ENCODE data around the gene SDR42E2. TPM values are rescaled to one million over a fixed set of nuclear protein-coding genes. Genes with fewer than 3 reads are reported as not detected.
"Not testable (repeated sequence)": the region's sequence is repeated elsewhere in the genome, so short reads cannot be mapped to it uniquely, and the experiment has no call there.

SDR42E2 gene
- total RNA-seq, 2 donors from 2014 or later = not detected

DNA sequence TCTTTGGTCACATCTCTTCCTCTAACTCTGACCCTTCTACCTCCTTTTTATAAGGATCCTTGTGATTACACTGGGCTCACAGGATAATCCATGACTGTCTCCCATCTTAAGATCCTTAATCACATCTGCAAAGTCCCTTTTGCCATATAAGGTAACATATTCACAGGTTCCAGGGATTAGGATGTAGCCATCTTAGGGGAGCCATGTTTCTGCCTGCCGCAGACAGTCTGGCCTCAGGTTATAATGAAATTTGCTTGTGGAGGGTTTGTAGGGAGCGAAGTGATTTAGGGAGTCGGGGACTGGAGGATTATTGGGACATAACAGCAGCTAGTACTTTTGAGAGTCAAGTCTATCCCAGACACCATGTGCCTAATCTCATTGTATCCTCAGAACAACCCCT lies 51.5 kb downstream of the SDR42E2 start:
- Histone ChIP-seq H3K4me1 (peaks cover 4% of the 10 kb centered on the region), H3K27ac (no peak overlapping the region), H3K36me3 (no peaks in the 10 kb centered on the region), H3K27me3 (no peaks in the 10 kb centered on the region), H3K4me3 (no peak overlapping the region), H3K9me3 (no peaks in the 10 kb centered on the region), H3K9ac (ENCODE audit: low read depth in 2 of 2, low read length in 2 of 2) (no peak overlapping the region)
- TF ChIP-seq, protein P1, sequence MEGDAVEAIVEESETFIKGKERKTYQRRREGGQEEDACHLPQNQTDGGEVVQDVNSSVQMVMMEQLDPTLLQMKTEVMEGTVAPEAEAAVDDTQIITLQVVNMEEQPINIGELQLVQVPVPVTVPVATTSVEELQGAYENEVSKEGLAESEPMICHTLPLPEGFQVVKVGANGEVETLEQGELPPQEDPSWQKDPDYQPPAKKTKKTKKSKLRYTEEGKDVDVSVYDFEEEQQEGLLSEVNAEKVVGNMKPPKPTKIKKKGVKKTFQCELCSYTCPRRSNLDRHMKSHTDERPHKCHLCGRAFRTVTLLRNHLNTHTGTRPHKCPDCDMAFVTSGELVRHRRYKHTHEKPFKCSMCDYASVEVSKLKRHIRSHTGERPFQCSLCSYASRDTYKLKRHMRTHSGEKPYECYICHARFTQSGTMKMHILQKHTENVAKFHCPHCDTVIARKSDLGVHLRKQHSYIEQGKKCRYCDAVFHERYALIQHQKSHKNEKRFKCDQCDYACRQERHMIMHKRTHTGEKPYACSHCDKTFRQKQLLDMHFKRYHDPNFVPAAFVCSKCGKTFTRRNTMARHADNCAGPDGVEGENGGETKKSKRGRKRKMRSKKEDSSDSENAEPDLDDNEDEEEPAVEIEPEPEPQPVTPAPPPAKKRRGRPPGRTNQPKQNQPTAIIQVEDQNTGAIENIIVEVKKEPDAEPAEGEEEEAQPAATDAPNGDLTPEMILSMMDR (IDR thresholded peaks at IDR 0.05) = no peak
- DNase-seq = no peak
- intact Hi-C loops (cut with DNase I) = no loop called here

DNA sequence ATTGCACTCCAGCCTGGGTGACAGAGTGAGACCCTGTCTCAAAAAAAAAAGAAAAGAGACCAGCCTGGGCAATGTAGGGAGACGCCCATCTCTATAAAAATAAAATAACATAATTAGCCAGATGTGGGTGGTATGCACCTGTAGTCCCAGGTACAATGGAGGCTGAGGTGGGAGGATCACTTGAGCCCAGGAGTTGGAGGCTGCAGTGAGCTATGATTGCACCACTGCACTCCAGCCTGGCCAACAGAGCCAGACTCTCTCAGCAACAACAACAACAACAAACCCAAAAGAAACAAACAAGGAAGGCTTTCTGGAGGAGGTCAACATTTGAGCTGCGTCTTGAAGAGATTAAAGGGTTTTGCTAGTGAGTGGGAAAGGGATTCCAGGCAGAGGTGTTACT lies 52.1 kb downstream of the SDR42E2 start:
- peaks cover 4% of the 10 kb centered on the region for H3K4me1 ChIP-seq
- no peaks in the 10 kb centered on the region for H3K36me3 ChIP-seq
- DNase-seq = no peak
- intact Hi-C loops (cut with DNase I) = no loop called here
- H3K9ac ChIP-seq (ENCODE audit: low read depth in 2 of 2, low read length in 2 of 2) = no peak overlapping the region
- no peaks in the 10 kb centered on the region for H3K27me3 ChIP-seq
- TF ChIP-seq, protein P1 (IDR thresholded peaks at IDR 0.05) = no peak
- H3K27ac ChIP-seq = no peak overlapping the region
- no peaks in the 10 kb centered on the region for H3K9me3 ChIP-seq
- H3K4me3 ChIP-seq = no peak overlapping the region

GRCh38 chr16:22214889-22215288 lies 52.6 kb downstream of the SDR42E2 start:
- H3K4me1 ChIP-seq = peaks cover 4% of the 10 kb centered on the region
- H3K27me3 ChIP-seq = no peaks in the 10 kb centered on the region
- TF ChIP-seq, protein P1 (IDR thresholded peaks at IDR 0.05) = no peak
- no peaks in the 10 kb centered on the region for H3K9me3 ChIP-seq
- DNase-seq = no peak
- H3K9ac ChIP-seq (ENCODE audit: low read depth in 2 of 2, low read length in 2 of 2) = no peak overlapping the region
- H3K4me3 ChIP-seq = no peak overlapping the region
- intact Hi-C loops (cut with DNase I) = no loop called here
- no peaks in the 10 kb centered on the region for H3K36me3 ChIP-seq
- H3K27ac ChIP-seq = no peak overlapping the region

DNA sequence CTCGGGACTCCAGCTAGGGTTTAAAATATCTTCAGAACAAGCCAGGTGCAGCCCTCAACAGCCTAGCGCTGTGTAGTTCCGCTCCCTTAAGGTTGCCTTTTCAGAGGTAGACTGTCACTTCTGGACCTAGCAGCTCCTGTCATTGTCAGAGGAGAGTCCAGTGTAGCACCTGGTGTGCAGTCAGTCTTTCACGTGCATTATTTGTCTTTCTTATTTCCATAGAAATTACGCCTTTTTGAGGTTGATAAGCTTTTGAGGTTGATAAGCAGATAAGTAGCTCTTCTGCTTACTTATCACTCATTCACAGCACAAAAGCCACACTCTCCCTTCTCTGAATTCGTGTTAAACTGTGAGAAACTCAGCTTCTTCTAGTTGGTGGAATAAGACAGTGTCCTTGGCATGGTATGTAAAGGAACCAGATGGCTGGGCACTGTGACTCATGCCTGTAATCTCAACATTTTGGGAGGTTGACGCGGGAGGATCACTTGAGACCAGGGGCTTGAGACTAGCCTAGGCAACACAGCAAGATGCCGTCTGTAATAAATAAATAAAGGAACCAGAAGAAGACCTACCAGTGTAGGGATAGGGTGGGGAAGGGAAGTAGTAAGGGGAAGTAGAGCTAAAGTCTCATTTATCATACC lies 54.0 kb downstream of the SDR42E2 start:
- Histone ChIP-seq H3K9me3 (no peaks in the 10 kb centered on the region), H3K9ac (ENCODE audit: low read depth in 2 of 2, low read length in 2 of 2) (no peak overlapping the region), H3K4me3 (no peak overlapping the region), H3K4me1 (peaks cover 7% of the 10 kb centered on the region), H3K27me3 (no peaks in the 10 kb centered on the region), H3K36me3 (no peaks in the 10 kb centered on the region), H3K27ac (no peak overlapping the region)
- TF ChIP-seq, protein P1 (IDR thresholded peaks at IDR 0.05) = no peak
- no peak for DNase-seq
- intact Hi-C loops (cut with DNase I) = no loop called here

- intact Hi-C loops (cut with DNase I); H3K4me1 ChIP-seq; H3K9ac ChIP-seq (ENCODE audit: low read depth in 2 of 2, low read length in 2 of 2); H3K27me3 ChIP-seq; H3K9me3 ChIP-seq; H3K4me3 ChIP-seq; H3K36me3 ChIP-seq; H3K27ac ChIP-seq; DNase-seq: not testable (repeated sequence)
Measured at GRCh38 chr16:22216832-22217225, 54.5 kb downstream of the SDR42E2 start.

DNA sequence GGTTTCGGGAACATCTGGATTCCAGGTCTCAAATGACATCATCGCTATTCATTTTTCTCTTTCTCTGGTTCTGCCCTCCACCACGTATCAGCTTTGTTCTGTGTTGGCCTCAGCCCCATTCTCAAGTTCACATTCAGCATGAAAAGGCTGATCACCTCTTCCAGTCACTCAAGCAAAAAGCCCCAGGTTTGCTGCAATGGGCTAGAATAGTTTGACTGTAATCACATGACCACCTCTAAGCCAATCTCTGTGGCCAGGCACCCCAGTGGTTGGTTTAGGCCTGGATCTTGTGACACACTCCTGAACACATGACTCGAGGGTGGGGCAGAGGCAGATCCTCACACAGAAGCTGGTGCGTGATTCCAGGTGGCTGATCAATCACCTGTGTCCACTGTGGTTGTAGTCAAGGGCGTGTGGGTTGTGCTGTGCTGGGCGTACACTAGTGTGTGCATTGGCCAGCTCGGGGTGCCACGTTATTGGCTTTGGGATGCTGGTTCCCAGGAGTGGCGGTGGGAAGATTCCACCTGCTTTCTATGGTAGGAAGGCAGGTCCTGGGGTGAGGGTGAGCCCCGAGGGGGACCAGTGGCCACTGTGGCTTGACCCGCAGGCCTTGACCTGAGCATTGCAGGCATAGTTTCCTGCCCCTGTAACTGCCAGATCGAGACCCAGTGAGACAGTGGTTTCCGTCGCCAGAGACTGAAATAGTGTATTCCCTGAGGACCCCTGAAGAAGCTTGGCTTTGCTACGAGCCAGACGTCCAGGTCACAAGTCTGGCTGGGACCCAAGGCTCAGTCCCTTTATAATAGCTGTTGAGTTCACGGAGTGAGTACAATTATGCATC lies 55.8 kb downstream of the SDR42E2 start:
- peaks cover 4% of the 10 kb centered on the region for H3K4me1 ChIP-seq

More for the DNA sequence above, 55.8 kb downstream of the SDR42E2 start:
- no peak for DNase-seq
- Histone ChIP-seq H3K36me3 (no peaks in the 10 kb centered on the region), H3K9ac (ENCODE audit: low read depth in 2 of 2, low read length in 2 of 2) (no peak overlapping the region), H3K27ac (no peak overlapping the region), H3K27me3 (no peaks in the 10 kb centered on the region), H3K9me3 (no peaks in the 10 kb centered on the region), H3K4me3 (no peak overlapping the region)
- intact Hi-C loops (cut with DNase I) = no loop called here
- TF ChIP-seq, protein P1 (IDR thresholded peaks at IDR 0.05) = no peak

Measured in colonic mucosa (tissue), 4 donors.